ENCODE data around the gene CDH4. TPM values are rescaled to one million over a fixed set of nuclear protein-coding genes. Genes with fewer than 3 reads are reported as not detected.

Gene CDH4
- total RNA-seq, 2 experiments from 2014 or later: not detected

DNA sequence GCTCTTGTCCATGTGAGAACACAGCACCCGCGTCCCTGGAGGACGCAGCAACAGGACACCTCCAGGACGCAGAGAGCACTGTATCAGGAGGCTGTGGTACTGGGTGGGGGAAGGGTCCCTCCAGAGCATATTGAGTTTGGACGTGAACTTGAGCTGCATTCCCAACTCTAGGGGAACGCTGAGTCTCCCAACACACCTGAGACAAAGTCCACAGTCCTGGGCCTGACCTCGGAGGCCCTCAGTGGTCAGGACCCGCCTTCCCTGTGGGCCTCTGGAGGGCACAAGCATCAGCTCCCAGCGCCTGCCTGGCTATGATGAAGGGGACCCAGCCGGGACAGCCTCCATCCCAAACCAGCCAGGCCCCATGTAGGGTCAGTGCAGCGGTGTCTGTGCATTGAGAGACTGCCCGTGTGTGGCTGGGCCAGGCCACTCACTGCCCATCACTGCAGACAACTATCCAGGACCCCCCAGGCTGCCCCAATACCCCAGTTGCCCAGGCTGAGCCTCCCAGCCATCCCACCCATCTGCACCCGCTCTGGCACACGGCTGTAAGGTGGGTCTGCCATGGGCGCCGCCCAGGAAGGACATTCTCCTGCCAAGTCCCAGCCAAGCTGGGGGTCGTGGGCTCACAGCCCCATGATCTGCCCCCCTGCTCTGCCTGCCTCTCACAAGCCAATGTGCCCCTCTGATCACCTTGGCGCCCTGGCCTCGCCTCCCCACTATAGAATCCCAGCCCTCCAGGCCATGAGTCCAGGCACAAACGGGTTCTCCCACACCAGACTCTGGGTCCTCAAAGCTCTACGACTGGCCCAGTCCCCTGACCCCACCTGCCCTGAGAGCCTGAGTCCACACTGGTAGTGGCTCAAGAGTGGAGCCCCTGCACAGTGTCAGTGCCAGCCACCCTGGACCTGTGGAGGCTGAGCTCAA, 697.9 kb downstream of the CDH4 start:
- H3K4me2 ChIP-seq (ENCODE audit: low read length): no peak overlapping the region
- H2AFZ ChIP-seq (ENCODE audit: low read length): no peak overlapping the region
- no peak for DNase-seq (ENCODE audit: low spot score)
- BruUV-seq (replicated peaks): no TSS peak
- H3K36me3 ChIP-seq (ENCODE audit: insufficient read depth, low read length): no peaks in the 10 kb centered on the region
- no peaks in the 10 kb centered on the region for H4K20me1 ChIP-seq (ENCODE audit: insufficient read depth, low read length)
- ChIA-PET CTCF (ENCODE audit: unreplicated experiment) (no interaction called here), POLR2A (no interaction called here)
- H3K79me2 ChIP-seq (ENCODE audit: insufficient read depth, low read depth, low read length): no peaks in the 10 kb centered on the region
- H3K9me3 ChIP-seq (ENCODE audit: low read length): no peaks in the 10 kb centered on the region
- TF ChIP-seq EZH2phosphoT487 (IDR thresholded peaks at IDR 0.05; ENCODE audit: borderline replicate concordance, low read depth, low read length): no peak
- TF ChIP-seq, protein P1, sequence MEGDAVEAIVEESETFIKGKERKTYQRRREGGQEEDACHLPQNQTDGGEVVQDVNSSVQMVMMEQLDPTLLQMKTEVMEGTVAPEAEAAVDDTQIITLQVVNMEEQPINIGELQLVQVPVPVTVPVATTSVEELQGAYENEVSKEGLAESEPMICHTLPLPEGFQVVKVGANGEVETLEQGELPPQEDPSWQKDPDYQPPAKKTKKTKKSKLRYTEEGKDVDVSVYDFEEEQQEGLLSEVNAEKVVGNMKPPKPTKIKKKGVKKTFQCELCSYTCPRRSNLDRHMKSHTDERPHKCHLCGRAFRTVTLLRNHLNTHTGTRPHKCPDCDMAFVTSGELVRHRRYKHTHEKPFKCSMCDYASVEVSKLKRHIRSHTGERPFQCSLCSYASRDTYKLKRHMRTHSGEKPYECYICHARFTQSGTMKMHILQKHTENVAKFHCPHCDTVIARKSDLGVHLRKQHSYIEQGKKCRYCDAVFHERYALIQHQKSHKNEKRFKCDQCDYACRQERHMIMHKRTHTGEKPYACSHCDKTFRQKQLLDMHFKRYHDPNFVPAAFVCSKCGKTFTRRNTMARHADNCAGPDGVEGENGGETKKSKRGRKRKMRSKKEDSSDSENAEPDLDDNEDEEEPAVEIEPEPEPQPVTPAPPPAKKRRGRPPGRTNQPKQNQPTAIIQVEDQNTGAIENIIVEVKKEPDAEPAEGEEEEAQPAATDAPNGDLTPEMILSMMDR (conservative IDR thresholded peaks at IDR 0.05; ENCODE audit: low read length): no peak
- no peak overlapping the region for H3K27ac ChIP-seq (ENCODE audit: low read depth, low read length, poor library complexity, severe bottlenecking)
- H3K4me3 ChIP-seq (ENCODE audit: low read depth, low read length, poor library complexity, severe bottlenecking): no peak overlapping the region
- intact Hi-C loops (cut with micrococcal nuclease; ENCODE audit: unreplicated experiment): no loop called here
- H3K4me1 ChIP-seq (ENCODE audit: insufficient read depth, low read length, poor library complexity, severe bottlenecking): no peaks in the 10 kb centered on the region
- H3K9me2 ChIP-seq (ENCODE audit: insufficient read depth, low read length): no peaks in the 10 kb centered on the region

DNA sequence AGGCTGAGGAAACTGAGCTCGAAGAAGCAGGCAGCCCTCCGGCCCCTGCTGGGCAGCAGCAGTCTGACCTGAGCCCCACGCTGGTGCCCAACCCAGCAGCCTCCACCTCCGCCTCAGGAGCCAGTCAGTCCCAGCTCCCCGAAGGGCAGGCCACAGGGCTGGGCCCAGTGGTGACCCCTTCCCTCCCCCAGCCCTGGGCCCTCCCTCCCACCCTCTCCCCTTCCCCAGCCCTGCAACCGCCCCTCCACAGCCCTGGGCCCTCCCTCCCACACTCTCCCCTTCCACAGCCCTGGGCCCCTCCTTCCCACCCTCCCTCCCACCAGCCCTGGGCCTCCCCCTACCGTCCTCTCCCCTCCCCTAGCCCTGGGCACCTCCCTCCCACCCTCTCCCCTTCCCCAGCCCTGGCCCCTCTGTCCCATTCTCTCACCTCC, 698.6 kb downstream of the CDH4 start:
- no peaks in the 10 kb centered on the region for H3K9me2 ChIP-seq (ENCODE audit: insufficient read depth, low read length)
- no peaks in the 10 kb centered on the region for H3K79me2 ChIP-seq (ENCODE audit: insufficient read depth, low read depth, low read length)
- no TSS peak for BruUV-seq (replicated peaks)
- H3K4me2 ChIP-seq (ENCODE audit: low read length): no peak overlapping the region
- POLR2A ChIA-PET: no interaction called here
- CTCF ChIA-PET (ENCODE audit: unreplicated experiment): no interaction called here
- DNase-seq (ENCODE audit: low spot score): no peak
- no peaks in the 10 kb centered on the region for H3K36me3 ChIP-seq (ENCODE audit: insufficient read depth, low read length)
- H3K27ac ChIP-seq (ENCODE audit: low read depth, low read length, poor library complexity, severe bottlenecking): no peak overlapping the region
- H2AFZ ChIP-seq (ENCODE audit: low read length): no peak overlapping the region
- no peaks in the 10 kb centered on the region for H3K9me3 ChIP-seq (ENCODE audit: low read length)
- no peaks in the 10 kb centered on the region for H3K4me1 ChIP-seq (ENCODE audit: insufficient read depth, low read length, poor library complexity, severe bottlenecking)
- intact Hi-C loops (cut with micrococcal nuclease; ENCODE audit: unreplicated experiment): no loop called here
- H3K4me3 ChIP-seq (ENCODE audit: low read depth, low read length, poor library complexity, severe bottlenecking): no peak overlapping the region
- no peak for TF ChIP-seq EZH2phosphoT487 (IDR thresholded peaks at IDR 0.05; ENCODE audit: borderline replicate concordance, low read depth, low read length)
- TF ChIP-seq, protein P1 (conservative IDR thresholded peaks at IDR 0.05; ENCODE audit: low read length): no peak
- H4K20me1 ChIP-seq (ENCODE audit: insufficient read depth, low read length): no peaks in the 10 kb centered on the region

Measured in OCI-LY7 (cell line).